ENCODE data around the gene SPRY4.

Gene SPRY4

GRCh38 chr5:142292808-142293207, 32.0 kb downstream of the SPRY4 start:
- DNase-seq (ENCODE audit: low read depth): no peak
- no peak overlapping the region for H3K4me3 ChIP-seq (ENCODE audit: control insufficient read depth, low read depth, low read length)
- no peak for TF ChIP-seq CTCF (IDR thresholded peaks at IDR 0.05; ENCODE audit: control insufficient read depth, insufficient read depth, low read depth, low read length, missing control alignments)

GRCh38 chr5:142292249-142292648, 32.6 kb downstream of the SPRY4 start:
- no peak for TF ChIP-seq CTCF (IDR thresholded peaks at IDR 0.05; ENCODE audit: control insufficient read depth, insufficient read depth, low read depth, low read length, missing control alignments)
- H3K4me3 ChIP-seq (ENCODE audit: control insufficient read depth, low read depth, low read length): no peak overlapping the region
- DNase-seq (ENCODE audit: low read depth): no peak

- TF ChIP-seq CTCF (IDR thresholded peaks at IDR 0.05; ENCODE audit: control insufficient read depth, insufficient read depth, low read depth, low read length, missing control alignments): no peak
- DNase-seq (ENCODE audit: low read depth): no peak
Observed at GRCh38 chr5:142290577-142291299, 34.1 kb downstream of the SPRY4 start.

GRCh38 chr5:142289708-142290576, 34.9 kb downstream of the SPRY4 start:
- TF ChIP-seq CTCF (IDR thresholded peaks at IDR 0.05; ENCODE audit: control insufficient read depth, insufficient read depth, low read depth, low read length, missing control alignments): no peak
- no peak overlapping the region for H3K4me3 ChIP-seq (ENCODE audit: control insufficient read depth, low read depth, low read length)
- DNase-seq (ENCODE audit: low read depth): no peak

More at GRCh38 chr5:142290577-142291299, 34.1 kb downstream of the SPRY4 start:
- no peak overlapping the region for H3K4me3 ChIP-seq (ENCODE audit: control insufficient read depth, low read depth, low read length)

- no peak overlapping the region for H3K4me3 ChIP-seq (ENCODE audit: control insufficient read depth, low read depth, low read length)
- no peak for DNase-seq (ENCODE audit: low read depth)
- TF ChIP-seq CTCF (IDR thresholded peaks at IDR 0.05; ENCODE audit: control insufficient read depth, insufficient read depth, low read depth, low read length, missing control alignments): no peak
Observed at GRCh38 chr5:142287973-142288313, 36.9 kb downstream of the SPRY4 start.

- H3K4me3 ChIP-seq (ENCODE audit: control insufficient read depth, low read depth, low read length): no peak overlapping the region
- DNase-seq (ENCODE audit: low read depth): no peak
Observed at GRCh38 chr5:142287096-142287972, 37.5 kb downstream of the SPRY4 start.

More at GRCh38 chr5:142287096-142287972, 37.5 kb downstream of the SPRY4 start:
- no peak for TF ChIP-seq CTCF (IDR thresholded peaks at IDR 0.05; ENCODE audit: control insufficient read depth, insufficient read depth, low read depth, low read length, missing control alignments)
